ENCODE data around the gene HOXB8.

DNA sequence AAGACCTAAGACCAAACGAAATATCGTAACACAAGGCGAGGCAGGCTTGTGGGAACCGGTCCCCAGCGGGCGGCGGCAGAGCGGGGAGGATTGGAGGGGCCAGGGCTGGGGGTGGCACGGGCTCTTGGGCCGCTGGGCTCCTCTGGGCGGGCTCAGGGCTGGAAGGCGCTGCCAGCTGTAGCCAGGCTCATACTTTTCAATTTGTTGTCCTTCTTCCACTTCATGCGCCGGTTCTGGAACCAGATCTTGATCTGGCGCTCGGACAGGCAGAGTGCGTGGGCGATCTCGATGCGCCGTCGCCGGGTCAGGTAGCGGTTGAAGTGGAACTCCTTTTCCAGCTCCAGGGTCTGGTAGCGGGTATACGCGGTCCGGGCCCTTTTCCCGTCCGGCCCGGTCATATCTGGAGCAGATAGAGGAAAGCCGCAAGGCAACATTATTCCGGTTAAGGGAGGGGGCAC lies 23.0 kb downstream of the HOXB8 start:
- TF ChIP-seq, protein P1, sequence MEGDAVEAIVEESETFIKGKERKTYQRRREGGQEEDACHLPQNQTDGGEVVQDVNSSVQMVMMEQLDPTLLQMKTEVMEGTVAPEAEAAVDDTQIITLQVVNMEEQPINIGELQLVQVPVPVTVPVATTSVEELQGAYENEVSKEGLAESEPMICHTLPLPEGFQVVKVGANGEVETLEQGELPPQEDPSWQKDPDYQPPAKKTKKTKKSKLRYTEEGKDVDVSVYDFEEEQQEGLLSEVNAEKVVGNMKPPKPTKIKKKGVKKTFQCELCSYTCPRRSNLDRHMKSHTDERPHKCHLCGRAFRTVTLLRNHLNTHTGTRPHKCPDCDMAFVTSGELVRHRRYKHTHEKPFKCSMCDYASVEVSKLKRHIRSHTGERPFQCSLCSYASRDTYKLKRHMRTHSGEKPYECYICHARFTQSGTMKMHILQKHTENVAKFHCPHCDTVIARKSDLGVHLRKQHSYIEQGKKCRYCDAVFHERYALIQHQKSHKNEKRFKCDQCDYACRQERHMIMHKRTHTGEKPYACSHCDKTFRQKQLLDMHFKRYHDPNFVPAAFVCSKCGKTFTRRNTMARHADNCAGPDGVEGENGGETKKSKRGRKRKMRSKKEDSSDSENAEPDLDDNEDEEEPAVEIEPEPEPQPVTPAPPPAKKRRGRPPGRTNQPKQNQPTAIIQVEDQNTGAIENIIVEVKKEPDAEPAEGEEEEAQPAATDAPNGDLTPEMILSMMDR (IDR thresholded peaks at IDR 0.05; ENCODE audit: low read length): no peak
- TF ChIP-seq EZH2 (optimal IDR thresholded peaks at IDR 0.05; ENCODE audit: low read depth, low read length): no peak
